ENCODE measurements around the gene MGMT.

MGMT gene

DNA sequence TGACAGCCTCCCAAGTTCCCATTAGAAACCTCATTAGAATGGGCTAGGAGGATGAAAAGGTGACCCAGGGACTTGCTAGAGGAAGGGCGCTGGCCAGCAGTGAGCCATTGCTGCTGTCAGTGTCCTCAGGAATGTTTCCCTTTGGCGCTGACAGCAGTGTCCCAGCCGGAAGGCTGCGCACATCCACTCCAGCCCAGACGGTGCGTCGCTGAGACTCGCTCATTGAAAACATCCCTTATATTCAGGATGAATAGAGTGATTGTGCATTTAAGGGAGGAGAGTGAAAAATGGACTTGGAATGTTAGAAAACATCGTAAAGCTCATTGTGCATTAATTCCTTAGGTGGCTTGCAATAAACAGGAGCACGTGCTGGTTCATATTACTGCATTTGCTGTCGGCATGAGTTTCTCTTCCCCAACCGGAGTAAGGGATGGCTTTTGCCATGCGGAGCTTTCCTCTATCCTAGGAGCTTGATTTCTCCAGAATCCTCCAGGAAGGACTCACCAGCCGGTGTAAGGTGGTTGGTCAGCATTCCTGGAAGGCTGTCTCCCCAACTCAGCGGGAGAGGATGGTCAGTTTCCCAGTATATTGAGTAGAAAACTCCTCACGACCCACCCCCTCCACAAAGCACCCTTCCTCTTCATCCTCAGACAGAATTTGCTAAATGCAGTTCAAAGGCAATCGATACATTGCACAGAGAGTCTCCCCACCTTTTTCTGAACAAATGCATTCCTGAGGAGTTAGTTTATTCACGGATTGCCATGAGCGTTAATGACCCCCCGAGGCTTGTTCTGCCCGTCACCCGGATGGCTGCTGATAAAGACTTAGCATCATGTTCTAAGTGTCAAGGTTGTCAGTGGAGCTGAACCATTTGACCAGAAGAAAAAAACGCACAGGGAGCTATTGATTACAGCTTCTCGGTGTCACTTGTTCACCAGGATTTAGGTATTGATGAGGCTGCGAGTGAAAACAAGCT is 295.2 kb downstream of the MGMT start:
- DNase-seq (ENCODE audit: low read depth): no peak

DNA sequence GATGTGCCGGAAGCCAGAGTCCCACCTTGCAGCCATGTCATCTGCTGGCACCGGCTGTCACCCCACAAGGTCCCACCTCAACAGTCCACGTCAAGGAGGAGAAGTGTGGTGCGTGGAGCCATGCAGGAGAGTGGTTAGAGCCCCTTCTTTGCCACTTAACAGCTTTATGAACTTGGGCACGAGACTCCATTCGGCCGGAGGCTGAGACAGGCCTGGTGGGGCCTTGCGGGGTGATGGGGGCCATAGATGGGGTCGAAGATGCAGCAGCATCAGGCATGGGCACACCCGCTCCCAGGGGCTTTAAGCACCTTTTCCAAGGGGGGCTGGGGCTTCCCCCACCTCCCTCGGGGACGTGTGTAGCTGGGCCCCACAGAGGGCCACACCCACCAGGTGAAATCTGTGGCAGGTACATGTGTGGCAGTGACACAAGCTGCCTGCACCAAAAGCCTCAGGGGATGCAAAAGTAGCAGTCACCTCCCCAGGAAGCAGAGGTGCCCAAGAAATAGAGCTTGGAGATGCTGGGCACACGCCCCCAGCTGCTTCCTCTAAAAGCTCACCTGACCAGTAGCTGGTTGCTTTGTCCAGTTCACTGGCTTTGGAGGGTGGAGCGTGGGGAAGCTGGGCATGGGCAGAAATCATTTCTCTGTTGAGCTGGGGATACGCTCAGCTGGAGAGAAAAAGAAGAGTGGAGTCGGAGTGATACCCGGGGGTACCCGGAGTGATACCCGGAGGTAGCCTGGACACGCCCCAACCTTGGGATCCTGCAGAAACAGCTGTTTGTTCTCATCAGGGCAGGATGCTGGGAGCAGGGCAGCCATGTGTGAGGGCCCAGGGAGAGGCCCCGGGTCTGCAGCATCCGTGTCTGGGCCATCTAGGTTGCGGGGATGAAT is 297.2 kb downstream of the MGMT start:
- DNase-seq (ENCODE audit: low read depth): no peak

GRCh38 chr10:129764901-129765663 is 298.0 kb downstream of the MGMT start:
- no peak for DNase-seq (ENCODE audit: low read depth)

GRCh38 chr10:129765664-129766550 is 298.9 kb downstream of the MGMT start:
- DNase-seq (ENCODE audit: low read depth): no peak

DNA sequence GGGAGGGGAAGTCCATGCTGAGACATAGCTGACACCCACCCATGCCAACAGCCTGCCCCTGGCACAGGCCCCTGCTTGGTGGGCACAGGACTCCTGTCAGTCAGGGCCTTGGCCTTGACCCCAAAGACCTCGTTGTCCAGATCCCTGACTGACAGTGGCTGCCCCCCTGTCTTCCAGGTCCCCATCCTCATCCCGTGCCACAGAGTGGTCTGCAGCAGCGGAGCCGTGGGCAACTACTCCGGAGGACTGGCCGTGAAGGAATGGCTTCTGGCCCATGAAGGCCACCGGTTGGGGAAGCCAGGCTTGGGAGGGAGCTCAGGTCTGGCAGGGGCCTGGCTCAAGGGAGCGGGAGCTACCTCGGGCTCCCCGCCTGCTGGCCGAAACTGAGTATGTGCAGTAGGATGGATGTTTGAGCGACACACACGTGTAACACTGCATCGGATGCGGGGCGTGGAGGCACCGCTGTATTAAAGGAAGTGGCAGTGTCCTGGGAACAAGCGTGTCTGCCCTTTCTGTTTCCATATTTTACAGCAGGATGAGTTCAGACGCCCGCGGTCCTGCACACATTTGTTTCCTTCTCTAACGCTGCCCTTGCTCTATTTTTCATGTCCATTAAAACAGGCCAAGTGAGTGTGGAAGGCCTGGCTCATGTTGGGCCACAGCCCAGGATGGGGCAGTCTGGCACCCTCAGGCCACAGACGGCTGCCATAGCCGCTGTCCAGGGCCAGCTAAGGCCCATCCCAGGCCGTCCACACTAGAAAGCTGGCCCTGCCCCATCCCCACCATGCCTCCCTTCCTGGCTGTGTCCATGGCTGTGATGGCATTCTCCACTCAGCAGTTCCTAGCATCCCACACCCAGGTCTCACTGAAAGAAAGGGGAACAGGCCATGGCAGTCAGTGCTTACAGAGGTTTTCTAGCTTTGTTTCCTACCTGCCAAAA is 299.8 kb downstream of the MGMT start:
- no peak for DNase-seq (ENCODE audit: low read depth)

DNA sequence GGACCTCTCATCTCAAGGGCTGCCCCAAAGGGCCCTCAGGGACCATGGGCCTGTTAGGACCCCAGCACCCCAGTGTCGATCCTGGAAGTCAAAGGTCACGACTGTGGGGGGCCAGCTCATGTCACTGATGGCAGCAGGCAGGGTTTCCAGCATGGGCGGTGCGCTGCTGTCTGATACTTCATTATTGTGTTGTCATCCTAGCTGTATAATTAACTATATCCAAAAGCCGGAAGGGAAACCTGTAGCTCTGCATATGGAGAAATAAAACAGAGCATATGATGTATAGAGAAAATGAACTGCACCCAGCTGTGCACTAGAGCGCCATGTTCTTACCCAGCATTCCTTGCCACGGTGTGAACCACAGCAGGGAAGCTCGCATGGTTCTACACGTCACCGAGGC is 300.7 kb downstream of the MGMT start:
- DNase-seq (ENCODE audit: low read depth): no peak

DNA sequence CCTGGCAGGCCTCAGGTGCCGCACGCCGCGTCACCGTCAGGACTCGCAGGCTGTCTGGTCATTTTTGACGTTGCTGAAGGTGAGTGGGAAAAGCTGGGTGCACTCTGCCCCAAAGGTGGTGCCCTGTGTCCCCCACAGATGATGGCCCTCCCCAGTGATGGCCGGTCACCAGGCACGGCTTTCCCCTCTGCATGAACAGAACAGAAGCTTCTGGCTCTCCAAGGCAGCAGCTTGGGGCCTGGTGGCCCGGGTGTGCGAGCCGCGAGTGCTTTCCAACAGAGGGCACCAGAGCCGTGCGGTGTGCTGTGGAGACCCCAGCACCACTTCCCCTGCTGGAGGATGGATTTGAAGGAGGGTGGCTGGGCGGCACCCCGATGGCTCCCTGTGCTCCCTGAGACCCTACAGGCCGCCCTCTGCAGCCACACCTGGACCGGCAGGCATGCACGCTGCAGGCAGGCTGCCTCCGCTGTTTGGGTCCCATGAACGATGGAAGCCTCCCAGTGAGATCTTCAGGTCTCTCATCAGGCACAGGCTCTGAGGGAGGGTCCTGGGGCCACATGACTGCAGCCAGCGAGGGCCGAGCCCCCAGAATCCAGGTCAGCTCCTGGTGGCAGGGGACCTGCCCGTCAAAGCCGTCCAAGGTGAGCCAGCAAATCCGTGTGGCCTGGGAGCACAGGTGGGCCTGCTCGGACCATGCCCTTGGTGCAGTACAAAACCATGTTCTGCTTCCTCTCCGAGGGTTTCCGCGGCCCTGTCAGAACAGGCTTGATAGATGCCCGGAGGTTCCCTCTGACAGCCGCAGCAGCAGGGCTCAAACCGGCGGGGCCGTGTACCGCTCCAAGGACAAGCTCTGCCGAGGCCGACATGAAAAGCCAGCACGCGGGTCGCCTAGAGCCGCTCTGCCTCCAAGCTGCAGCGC is 301.7 kb downstream of the MGMT start:
- DNase-seq (ENCODE audit: low read depth): no peak

DNA sequence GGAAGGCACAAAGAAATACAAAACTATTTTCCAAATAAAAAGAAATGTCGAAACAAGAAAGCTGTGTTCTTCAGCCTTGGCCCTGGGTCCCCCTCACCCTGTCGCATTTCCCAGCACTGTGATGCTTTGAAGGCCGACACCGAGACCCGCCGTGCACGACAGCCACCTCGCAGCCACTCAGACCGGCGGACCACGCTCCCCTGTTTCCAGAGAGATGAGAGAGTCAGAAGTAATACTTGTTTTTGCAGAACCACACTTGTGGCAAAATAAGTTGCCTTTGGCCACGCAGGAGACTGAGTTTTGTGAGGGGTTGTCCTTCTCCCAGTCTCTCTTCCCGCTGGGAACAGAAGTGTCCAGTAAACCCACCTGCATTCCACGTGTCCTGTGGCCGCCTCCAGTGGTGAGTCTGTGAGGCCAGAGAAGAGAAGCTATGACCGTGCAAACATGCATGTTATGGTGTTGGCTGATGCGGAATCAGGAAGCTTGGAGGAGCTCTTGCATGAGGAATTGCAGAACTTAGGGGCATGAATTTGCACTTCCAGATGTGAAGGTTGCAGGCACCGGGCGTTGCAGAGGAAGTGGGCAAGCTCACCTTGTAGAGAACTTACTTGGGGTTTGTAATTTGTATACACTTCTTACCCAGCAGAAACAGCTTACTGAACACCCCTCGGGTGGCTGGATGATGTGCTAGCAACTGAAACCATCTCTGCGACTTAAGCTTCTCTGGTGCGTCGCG is 302.5 kb downstream of the MGMT start:
- no peak for DNase-seq (ENCODE audit: low read depth)

DNA sequence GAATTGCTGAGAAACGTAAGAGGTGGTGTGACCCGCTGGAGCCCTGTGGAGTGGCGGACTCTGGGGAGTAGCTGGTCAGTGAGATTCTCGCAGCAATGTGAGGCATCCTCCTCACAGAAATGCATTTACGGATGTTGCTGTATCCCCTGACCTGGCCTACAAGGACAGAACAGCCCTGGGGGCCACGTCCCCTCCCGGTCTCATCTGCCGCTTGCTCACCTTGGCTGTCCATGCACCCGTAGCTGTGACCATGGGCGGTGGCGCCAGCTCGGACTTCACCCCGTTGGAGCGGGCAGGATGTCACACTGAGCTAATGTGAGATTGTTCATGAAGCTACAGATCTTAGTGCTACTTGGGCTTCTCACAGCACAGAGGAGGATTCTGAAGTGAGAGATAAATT is 303.2 kb downstream of the MGMT start:
- no peak for DNase-seq (ENCODE audit: low read depth)

- DNase-seq (ENCODE audit: low read depth): no peak
These were observed 304.0 kb downstream of the MGMT start for GRCh38 chr10:129771024-129771423.

GRCh38 chr10:129771576-129771975 is 304.5 kb downstream of the MGMT start:
- DNase-seq (ENCODE audit: low read depth): no peak

GRCh38 chr10:129771991-129772431 is 305.0 kb downstream of the MGMT start:
- no peak for DNase-seq (ENCODE audit: low read depth)

DNA sequence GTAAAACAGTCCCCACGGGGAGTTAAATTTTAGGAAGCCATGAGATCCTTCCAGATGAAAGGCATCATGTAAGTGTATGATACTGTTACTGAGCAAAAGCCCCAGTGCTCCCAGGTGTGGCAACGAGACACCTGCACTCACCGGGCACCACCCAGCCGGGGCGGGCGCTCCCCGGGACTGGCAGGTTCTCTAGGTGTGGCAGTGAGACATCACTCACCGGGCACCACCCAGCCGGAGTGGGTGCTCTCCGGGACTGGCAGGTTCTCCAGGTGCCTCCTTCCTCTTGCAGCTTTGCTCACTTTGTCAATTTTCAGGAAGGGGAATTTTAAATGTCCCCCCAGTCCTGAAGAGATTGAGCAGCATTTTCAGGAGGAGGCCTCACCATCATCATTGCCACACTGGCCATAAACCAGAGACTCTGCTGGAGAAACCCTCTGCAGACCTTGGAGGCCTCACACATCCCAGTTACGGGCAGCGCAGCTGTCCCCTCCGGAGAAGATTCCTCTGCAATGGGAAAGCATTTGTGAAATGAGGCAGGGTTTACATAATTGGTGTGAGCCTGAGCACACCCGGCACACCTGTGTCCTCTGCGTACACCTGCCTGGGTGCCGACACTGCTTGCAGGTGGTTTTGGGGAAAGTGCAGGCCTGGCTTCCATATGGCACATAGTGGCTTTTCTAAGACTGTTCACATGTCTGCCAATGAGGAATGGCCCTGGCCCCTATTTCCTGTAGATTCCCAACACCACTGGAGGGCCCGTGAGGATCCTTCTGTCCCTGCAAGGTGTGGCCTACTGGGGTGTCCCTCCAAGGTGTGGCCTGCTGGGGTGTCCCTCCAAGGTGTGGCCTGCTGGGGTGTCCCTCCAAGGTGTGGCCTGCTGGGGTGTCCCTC is 305.7 kb downstream of the MGMT start:
- DNase-seq (ENCODE audit: low read depth): no peak

DNA sequence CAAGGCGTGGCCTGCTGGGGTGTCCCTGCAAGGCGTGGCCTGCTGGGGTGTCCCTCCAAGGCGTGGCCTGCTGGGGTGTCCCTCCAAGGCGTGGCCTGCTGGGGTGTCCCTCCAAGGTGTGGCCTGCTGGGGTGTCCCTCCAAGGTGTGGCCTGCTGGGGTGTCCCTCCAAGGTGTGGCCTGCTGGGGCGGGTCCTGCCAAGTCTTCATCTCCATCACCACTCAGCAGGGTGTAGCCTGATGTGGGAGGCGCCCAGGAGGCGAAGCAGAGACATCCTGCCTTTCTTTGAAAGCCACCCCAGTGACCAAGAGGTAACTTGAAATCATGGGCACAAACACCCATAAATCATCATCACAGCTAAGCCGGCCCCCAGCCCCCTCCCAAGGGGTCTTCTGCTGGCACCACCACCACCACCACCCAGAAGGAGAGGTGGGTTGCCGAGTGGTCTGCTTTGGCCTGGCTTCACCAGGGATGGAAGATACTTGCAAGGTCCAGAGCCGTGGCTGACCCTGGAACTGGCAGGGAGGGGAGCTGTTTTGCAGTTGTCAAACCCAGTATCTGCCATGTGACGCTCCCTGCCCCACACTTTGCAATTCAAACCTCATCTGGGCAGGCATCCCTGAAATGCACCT is 306.4 kb downstream of the MGMT start:
- DNase-seq (ENCODE audit: low read depth): no peak

DNA sequence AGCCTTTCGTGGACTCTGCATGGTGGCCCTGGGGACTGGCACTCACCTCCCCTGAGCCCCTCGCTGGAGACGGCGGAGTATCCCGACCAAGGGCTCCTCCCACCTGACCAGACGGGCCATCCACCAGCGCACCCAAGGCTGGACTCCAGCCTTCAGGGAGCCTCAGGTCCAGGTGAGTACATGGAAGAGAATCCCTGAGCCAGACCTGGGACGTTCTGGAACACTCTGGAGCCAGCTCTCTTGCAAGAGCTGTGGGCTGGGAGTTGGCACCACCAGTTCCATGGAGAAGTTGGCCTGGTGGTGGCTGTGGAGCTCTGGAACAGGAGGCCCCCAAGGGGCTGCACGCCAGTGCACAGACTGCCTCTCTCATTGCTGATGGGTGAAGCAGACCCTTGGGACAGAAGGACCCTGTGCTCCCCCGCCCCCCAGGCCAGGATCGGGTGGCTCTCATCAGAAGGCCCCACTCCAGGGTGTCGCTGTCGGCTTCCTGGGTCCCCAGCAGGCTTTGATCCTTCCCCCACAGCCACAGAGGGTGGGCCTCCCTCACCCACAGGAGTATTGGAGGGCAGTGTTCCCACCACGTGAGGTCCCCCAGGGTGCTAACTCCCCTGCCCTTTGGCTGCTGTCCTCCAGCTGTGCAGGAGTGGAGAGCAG is 307.2 kb downstream of the MGMT start:
- DNase-seq (ENCODE audit: low read depth): no peak

All from activated T-cell treated with anti-CD3 and anti-CD28 coated beads for 48 hours (primary cell).